PFSK-1 (cell line): ENCODE measurements around the gene HAGH.

Experiments used
- FOXP2 ChIP-seq: optimal IDR thresholded peaks from 2 replicates; pipeline ENCODE3; 2011; ENCODE audit warnings: borderline replicate concordance, control low read depth, inconsistent platforms; ENCODE audit not compliant: insufficient read depth; ENCODE audit errors: extremely low read length, extremely low read depth
- POLR2AphosphoS5 ChIP-seq: IDR thresholded peaks from 2 replicates; pipeline ENCODE4 v1.6.1; 2012; ENCODE audit warnings: low read depth, mild to moderate bottlenecking, control low read depth, low read length, moderate library complexity
- SIN3A ChIP-seq: IDR thresholded peaks from 2 replicates; pipeline ENCODE4 v1.6.1; 2012; ENCODE audit warnings: mild to moderate bottlenecking, low read length, moderate library complexity, borderline replicate concordance; ENCODE audit not compliant: insufficient read depth
- TAF1 ChIP-seq: IDR thresholded peaks from 2 replicates; pipeline ENCODE4 v1.6.1; 2012; ENCODE audit warnings: low read length, control low read depth, borderline replicate concordance; ENCODE audit not compliant: insufficient read depth
- TF ChIP-seq, protein P1 (sequence below), 2 experiments: IDR thresholded peaks; 2 replicates each; pipeline versions ENCODE4 v1.6.1 to v1.8.0; 2011 to 2012; ENCODE audit warnings: low read depth in 2 of 2, low read length in 2 of 2, control low read depth in 1 of 2, inconsistent platforms in 1 of 2, mild to moderate bottlenecking in 1 of 2, moderate library complexity in 1 of 2; ENCODE audit not compliant: insufficient read depth in 1 of 2

Gene HAGH

DNA sequence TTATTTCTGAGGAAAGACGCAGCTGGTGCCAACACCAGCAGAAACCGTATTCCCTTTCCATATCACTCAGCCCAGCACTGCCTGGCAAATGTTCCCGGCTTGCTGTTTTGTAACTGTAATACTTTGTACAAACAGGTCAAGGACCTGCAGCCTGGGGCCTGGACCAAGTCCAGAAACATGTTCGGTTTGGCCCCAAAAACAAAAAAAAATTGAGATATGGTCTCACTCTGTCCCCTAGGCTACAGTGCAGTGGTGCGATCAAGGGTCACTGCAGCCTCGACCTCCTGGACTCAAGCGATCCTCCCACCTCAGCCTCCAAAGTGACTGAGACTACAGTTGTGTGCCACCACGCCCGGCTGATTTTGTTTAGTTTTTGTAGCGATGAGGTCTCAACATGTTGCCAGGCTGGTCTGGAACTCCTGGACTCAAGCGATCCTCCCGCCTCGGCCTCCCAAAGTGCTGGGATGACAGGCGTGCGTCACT is 1.2 kb downstream of the HAGH start:
- TF ChIP-seq TAF1, result no peak
- TF ChIP-seq FOXP2, result no peak
- no peak for TF ChIP-seq SIN3A
- TF ChIP-seq, protein P1, sequence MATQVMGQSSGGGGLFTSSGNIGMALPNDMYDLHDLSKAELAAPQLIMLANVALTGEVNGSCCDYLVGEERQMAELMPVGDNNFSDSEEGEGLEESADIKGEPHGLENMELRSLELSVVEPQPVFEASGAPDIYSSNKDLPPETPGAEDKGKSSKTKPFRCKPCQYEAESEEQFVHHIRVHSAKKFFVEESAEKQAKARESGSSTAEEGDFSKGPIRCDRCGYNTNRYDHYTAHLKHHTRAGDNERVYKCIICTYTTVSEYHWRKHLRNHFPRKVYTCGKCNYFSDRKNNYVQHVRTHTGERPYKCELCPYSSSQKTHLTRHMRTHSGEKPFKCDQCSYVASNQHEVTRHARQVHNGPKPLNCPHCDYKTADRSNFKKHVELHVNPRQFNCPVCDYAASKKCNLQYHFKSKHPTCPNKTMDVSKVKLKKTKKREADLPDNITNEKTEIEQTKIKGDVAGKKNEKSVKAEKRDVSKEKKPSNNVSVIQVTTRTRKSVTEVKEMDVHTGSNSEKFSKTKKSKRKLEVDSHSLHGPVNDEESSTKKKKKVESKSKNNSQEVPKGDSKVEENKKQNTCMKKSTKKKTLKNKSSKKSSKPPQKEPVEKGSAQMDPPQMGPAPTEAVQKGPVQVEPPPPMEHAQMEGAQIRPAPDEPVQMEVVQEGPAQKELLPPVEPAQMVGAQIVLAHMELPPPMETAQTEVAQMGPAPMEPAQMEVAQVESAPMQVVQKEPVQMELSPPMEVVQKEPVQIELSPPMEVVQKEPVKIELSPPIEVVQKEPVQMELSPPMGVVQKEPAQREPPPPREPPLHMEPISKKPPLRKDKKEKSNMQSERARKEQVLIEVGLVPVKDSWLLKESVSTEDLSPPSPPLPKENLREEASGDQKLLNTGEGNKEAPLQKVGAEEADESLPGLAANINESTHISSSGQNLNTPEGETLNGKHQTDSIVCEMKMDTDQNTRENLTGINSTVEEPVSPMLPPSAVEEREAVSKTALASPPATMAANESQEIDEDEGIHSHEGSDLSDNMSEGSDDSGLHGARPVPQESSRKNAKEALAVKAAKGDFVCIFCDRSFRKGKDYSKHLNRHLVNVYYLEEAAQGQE (IDR thresholded peaks at IDR 0.05; ENCODE audit: insufficient read depth in 1 of 2, low read depth in 2 of 2, low read length in 2 of 2), result no peak

DNA sequence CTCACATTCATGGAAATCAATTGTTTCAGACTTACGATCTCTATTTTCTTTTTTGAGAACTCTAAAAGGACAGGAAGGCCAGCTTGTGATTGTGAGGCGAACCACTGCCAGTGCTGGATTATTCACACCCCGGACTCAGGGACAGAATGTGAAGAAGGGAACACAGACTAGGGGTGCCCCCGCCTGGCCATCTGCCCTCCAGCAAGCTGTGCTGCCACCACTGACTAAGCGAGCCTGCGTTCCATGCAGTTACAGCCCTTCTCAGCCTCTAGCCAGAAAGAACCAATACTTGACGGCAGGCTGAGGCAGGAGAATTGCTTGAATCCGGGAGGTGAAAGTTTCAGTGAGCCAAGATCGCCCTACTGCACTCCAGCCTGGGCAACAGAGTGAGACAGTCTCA is 2.8 kb downstream of the HAGH start:
- TF ChIP-seq, protein P1 (IDR thresholded peaks at IDR 0.05; ENCODE audit: insufficient read depth in 1 of 2, low read depth in 2 of 2, low read length in 2 of 2), result no peak
- TF ChIP-seq FOXP2 (no peak), POLR2AphosphoS5 (no peak), TAF1 (no peak), SIN3A (no peak)

DNA sequence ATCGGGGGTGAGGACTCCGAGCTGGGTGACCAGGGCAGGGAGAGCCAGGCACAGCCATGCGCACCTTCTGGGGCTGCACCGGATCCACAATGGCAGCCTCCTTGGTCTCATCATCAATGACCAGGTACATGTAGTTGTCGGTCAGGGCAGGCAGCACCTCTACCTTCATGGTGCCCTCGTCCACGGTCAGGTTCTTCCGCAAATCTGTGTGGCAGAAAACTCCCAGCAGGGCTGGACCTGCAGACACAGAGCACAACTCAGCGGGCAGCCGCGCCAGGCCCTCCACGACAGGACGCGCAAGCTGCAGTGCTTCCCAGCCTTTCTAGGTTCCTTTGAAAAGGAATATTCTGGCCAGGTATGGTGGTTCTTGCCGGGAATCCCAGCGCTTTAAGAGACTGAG is 3.8 kb downstream of the HAGH start:
- TF ChIP-seq SIN3A (no peak), FOXP2 (no peak), TAF1 (no peak), POLR2AphosphoS5 (no peak)
- TF ChIP-seq, protein P1 (IDR thresholded peaks at IDR 0.05; ENCODE audit: insufficient read depth in 1 of 2, low read depth in 2 of 2, low read length in 2 of 2), result no peak

DNA sequence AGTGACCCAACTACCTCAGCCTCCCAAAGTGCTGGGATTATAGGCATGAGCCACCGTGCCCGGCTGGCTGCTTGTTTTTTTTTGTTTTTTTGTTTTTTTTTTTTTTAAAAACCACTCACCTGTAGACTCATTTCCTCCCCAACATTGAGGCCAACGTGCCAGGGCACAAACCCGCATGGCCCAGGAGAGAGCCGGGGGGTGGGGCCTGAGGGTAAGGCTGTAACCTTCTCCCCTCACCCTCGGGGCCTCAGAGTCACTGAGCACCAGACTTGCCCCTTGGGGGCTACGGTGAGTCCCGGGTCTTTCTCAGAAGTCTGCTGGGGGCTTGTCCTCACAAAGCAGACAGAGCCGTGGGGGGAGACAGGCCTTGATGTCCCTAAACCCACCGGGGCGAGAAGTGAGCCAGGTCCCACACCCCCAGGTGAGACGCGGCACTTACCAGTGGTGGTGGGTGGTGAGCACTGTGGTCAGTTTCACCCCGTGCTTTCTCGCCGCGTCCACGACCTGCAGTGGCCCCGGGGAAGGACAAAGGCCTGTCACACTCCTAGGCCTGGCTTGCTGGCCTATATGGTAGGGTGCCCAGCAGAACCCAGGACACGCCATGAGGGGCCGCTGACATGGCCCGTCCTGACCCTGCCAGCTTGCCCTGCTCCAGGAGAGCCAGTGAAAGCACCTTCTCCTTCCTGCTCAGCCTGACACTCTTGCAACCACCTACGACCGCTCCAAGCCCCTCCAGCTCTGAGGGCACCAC is 4.6 kb downstream of the HAGH start:
- TF ChIP-seq SIN3A, result no peak
- no peak for TF ChIP-seq POLR2AphosphoS5
- no peak for TF ChIP-seq FOXP2
- TF ChIP-seq, protein P1 (IDR thresholded peaks at IDR 0.05; ENCODE audit: insufficient read depth in 1 of 2, low read depth in 2 of 2, low read length in 2 of 2), result no peak
- no peak for TF ChIP-seq TAF1
